ENCODE measurements around the gene TGM1. TPM values are rescaled to one million over a fixed set of nuclear protein-coding genes. Genes with fewer than 3 reads are reported as not detected.

Gene TGM1
- total and polyA plus RNA-seq, 2 donors (not counting 1 experiment from before 2014, with no cell fraction given): 2.7 to 11.9 TPM

DNA sequence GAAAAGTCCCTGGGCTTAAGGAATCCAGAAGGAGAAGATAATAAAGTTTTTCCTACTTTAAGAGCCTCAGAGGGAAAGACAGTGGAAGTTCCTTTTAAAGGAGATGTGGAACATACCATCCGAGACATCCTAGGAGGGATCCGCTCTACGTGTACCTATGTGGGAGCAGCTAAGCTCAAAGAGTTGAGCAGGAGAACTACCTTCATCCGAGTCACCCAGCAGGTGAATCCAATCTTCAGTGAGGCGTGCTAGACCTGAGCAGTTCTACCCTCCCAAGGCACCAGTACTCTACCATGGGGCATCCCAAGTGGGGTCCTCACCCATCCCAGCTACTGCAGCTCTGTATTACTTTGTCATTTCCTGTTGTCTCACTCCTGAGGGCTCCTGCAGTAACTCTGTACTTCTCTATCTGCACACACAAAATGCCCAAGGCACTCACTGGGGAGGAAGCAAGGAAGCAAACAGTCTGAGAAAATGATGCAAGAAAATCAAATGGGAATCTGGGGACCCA is 24.4 kb downstream of the TGM1 start:
- peaks cover 49% of the 10 kb centered on the region for H4K20me1 ChIP-seq (ENCODE audit: control insufficient read depth, insufficient read depth, low read length, poor library complexity, severe bottlenecking)
- POLR2A ChIA-PET: interaction anchor here (0.6 to 1.1 kb wide), 2 partner anchors 25 to 43 kb away, joined by 3 read pairs; partner anchors contain the start of gene CHMP4A
- intact Hi-C loops (cut with micrococcal nuclease): no loop called here
- H3K9me3 Mint-ChIP-seq (ENCODE audit: insufficient read depth): no peaks in the 10 kb centered on the region
- CTCF ChIA-PET: interaction anchor here (1.7 kb wide), 1 partner anchor 95 kb away, joined by 5 read pairs; no protein-coding TSS in a partner anchor
- H3K27me3 ChIP-seq (replicated peaks in 1 of 4; ENCODE audit: control extremely low read depth in 1 of 4, control insufficient read depth in 3 of 4, insufficient read depth in 4 of 4, low read length in 3 of 4): no peaks in the 10 kb centered on the region
- no peak overlapping the region for H3K9ac ChIP-seq (ENCODE audit: low read length)
- DNase-seq (no peak), ATAC-seq (ENCODE audit: low read depth) (no peak)
- H3K4me2 ChIP-seq (replicated peaks; ENCODE audit: low read depth, low read length, poor library complexity, severe bottlenecking): peak overlapping the region; percentile 10
- H3K4me3 Mint-ChIP-seq: no peak overlapping the region
- peaks cover 43 to 45% of the 10 kb centered on the region in 2 donors for H3K4me1 ChIP-seq (ENCODE audit: control insufficient read depth in 2 of 2, insufficient read depth in 2 of 2, low read length in 2 of 2)
- H3K79me2 ChIP-seq (ENCODE audit: control insufficient read depth, insufficient read depth, low read length): peaks cover 52% of the 10 kb centered on the region
- H3K27ac Mint-ChIP-seq: peak overlapping the region; percentile 38
- peaks cover 72% of the 10 kb centered on the region for H3K4me1 Mint-ChIP-seq
- H3K36me3 ChIP-seq (replicated peaks in 1 of 2; ENCODE audit: control extremely low read depth in 1 of 2, control insufficient read depth in 1 of 2, extremely low read depth in 1 of 2, insufficient read depth in 2 of 2, low read length in 1 of 2): peaks cover 2 to 63% of the 10 kb centered on the region in 2 experiments
- H3K4me3 ChIP-seq (ENCODE audit: control extremely low read depth in 1 of 5, extremely low read depth in 1 of 5, insufficient read depth in 1 of 5, low read depth in 2 of 5, low read length in 4 of 5): no peak overlapping the region
- 95% methylated on average over 5 of the region's 5 CpGs for WGBS (ENCODE audit: insufficient coverage)
- TF ChIP-seq, protein P1, sequence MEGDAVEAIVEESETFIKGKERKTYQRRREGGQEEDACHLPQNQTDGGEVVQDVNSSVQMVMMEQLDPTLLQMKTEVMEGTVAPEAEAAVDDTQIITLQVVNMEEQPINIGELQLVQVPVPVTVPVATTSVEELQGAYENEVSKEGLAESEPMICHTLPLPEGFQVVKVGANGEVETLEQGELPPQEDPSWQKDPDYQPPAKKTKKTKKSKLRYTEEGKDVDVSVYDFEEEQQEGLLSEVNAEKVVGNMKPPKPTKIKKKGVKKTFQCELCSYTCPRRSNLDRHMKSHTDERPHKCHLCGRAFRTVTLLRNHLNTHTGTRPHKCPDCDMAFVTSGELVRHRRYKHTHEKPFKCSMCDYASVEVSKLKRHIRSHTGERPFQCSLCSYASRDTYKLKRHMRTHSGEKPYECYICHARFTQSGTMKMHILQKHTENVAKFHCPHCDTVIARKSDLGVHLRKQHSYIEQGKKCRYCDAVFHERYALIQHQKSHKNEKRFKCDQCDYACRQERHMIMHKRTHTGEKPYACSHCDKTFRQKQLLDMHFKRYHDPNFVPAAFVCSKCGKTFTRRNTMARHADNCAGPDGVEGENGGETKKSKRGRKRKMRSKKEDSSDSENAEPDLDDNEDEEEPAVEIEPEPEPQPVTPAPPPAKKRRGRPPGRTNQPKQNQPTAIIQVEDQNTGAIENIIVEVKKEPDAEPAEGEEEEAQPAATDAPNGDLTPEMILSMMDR (IDR thresholded peaks at IDR 0.05): no peak
- TF ChIP-seq EZH2 (IDR thresholded peaks at IDR 0.05; ENCODE audit: borderline replicate concordance, insufficient read depth, low read depth, low read length, poor library complexity, severe bottlenecking): no peak
- H3K9me3 ChIP-seq (ENCODE audit: control extremely low read depth in 1 of 3, control insufficient read depth in 2 of 3, insufficient read depth in 1 of 3, low read length in 2 of 3): no peaks in the 10 kb centered on the region
- no peaks in the 10 kb centered on the region for H3K27me3 Mint-ChIP-seq
- H2AFZ ChIP-seq (ENCODE audit: insufficient read depth, low read depth, low read length, poor library complexity, severe bottlenecking): no peak overlapping the region
- no peak overlapping the region for H3K27ac ChIP-seq (ENCODE audit: low read length in 2 of 2)

- H3K9me3 Mint-ChIP-seq (ENCODE audit: insufficient read depth): no peaks in the 10 kb centered on the region
- no peak overlapping the region for H3K9ac ChIP-seq (ENCODE audit: low read length)
- no peak overlapping the region for H3K4me2 ChIP-seq (replicated peaks; ENCODE audit: low read depth, low read length, poor library complexity, severe bottlenecking)
- peak overlapping the region; percentile 38 for H3K27ac Mint-ChIP-seq
- no peaks in the 10 kb centered on the region for H3K9me3 ChIP-seq (ENCODE audit: control extremely low read depth in 1 of 3, control insufficient read depth in 2 of 3, insufficient read depth in 1 of 3, low read length in 2 of 3)
- peaks cover 2 to 63% of the 10 kb centered on the region in 2 experiments for H3K36me3 ChIP-seq (replicated peaks in 1 of 2; ENCODE audit: control extremely low read depth in 1 of 2, control insufficient read depth in 1 of 2, extremely low read depth in 1 of 2, insufficient read depth in 2 of 2, low read length in 1 of 2)
- H3K27me3 Mint-ChIP-seq: no peaks in the 10 kb centered on the region
- H3K27ac ChIP-seq (ENCODE audit: low read length in 2 of 2): no peak overlapping the region
- no peak overlapping the region for H3K4me3 ChIP-seq (ENCODE audit: control extremely low read depth in 1 of 5, extremely low read depth in 1 of 5, insufficient read depth in 1 of 5, low read depth in 2 of 5, low read length in 4 of 5)
- TF ChIP-seq, protein P1 (IDR thresholded peaks at IDR 0.05): no peak
- TF ChIP-seq EZH2 (IDR thresholded peaks at IDR 0.05; ENCODE audit: borderline replicate concordance, insufficient read depth, low read depth, low read length, poor library complexity, severe bottlenecking): no peak
- no peak for DNase-seq
- no peak for ATAC-seq (ENCODE audit: low read depth)
- H4K20me1 ChIP-seq (ENCODE audit: control insufficient read depth, insufficient read depth, low read length, poor library complexity, severe bottlenecking): peaks cover 49% of the 10 kb centered on the region
- CTCF ChIA-PET: interaction anchor here (1.7 kb wide), 1 partner anchor 95 kb away, joined by 5 read pairs; no protein-coding TSS in a partner anchor
- POLR2A ChIA-PET: interaction anchor here (0.6 kb wide), 1 partner anchor 25 kb away, joined by 3 read pairs; the partner anchor contains the start of gene CHMP4A
- 97% methylated on average over 4 of the region's 5 CpGs for WGBS (ENCODE audit: insufficient coverage)
- no peaks in the 10 kb centered on the region for H3K27me3 ChIP-seq (replicated peaks in 1 of 4; ENCODE audit: control extremely low read depth in 1 of 4, control insufficient read depth in 3 of 4, insufficient read depth in 4 of 4, low read length in 3 of 4)
- peaks cover 57% of the 10 kb centered on the region for H3K79me2 ChIP-seq (ENCODE audit: control insufficient read depth, insufficient read depth, low read length)
- H3K4me1 Mint-ChIP-seq: peaks cover 72% of the 10 kb centered on the region
- H3K4me1 ChIP-seq (ENCODE audit: control insufficient read depth in 2 of 2, insufficient read depth in 2 of 2, low read length in 2 of 2): peaks cover 43 to 45% of the 10 kb centered on the region in 2 donors
- intact Hi-C loops (cut with micrococcal nuclease): no loop called here
- no peak overlapping the region for H3K4me3 Mint-ChIP-seq
- no peak overlapping the region for H2AFZ ChIP-seq (ENCODE audit: insufficient read depth, low read depth, low read length, poor library complexity, severe bottlenecking)
These were observed 24.9 kb downstream of the TGM1 start for GRCh38 chr14:24238123-24238522.

All from B cell (primary cell).